Ishikawa (cell line): Measurements from ENCODE around the gene LRRC51.

ENCODE experiments used
- EP300 ChIP-seq: IDR thresholded peaks from 2 replicates; pipeline ENCODE4 v1.6.1; 2012; ENCODE audit warnings: borderline replicate concordance
- NFIC ChIP-seq: IDR thresholded peaks from 2 replicates; pipeline ENCODE4 v1.6.1; 2012
- RAD21 ChIP-seq: IDR thresholded peaks from 2 replicates; pipeline ENCODE4 v1.6.1; 2012; ENCODE audit warnings: low read depth
- TCF12 ChIP-seq: IDR thresholded peaks from 2 replicates; pipeline ENCODE4 v1.6.1; 2012; ENCODE audit warnings: low read depth
- TF ChIP-seq, protein P1 (sequence below): IDR thresholded peaks from 2 replicates; pipeline ENCODE4 v1.6.1; 2012; ENCODE audit warnings: low read depth, mild to moderate bottlenecking
- TF ChIP-seq, protein P2 (sequence below): IDR thresholded peaks from 2 replicates; pipeline ENCODE4 v1.6.1; 2012

DNA sequence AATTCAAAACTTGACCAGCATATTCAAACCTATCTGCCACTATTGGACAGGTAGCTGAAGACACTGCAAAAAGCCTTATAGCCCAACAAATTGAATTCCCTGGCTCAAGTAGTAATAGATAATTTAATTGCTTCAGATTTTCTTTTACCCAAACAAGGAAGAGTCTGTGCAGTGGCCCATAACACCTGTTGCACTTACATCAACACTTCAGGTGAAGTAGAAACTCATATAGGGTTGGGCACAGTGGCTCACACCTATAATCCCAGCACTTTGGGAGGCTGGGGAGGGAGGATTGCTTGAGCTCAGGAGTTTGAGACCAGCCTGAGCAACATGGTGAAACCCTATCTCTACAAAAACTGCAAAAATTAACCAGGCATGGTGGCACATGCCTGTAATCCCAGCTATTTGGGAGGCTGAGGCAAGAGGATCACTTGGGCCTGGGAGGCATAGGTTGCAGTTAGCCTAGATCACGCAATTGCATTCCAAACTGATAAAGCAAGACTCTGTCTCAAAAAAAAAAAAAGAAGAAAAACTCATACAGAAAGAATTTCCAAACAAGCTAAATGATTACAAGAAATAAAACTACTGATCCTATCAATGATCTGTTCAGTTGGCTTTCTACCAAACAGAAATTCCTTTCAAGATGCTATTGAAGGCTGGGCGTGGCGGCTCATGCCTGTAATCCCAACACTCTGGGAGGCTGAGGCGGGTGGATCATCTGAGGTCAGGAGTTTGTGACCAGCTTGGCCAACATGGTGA is 64.3 kb downstream of the LRRC51 start:
- TF ChIP-seq, protein P1, sequence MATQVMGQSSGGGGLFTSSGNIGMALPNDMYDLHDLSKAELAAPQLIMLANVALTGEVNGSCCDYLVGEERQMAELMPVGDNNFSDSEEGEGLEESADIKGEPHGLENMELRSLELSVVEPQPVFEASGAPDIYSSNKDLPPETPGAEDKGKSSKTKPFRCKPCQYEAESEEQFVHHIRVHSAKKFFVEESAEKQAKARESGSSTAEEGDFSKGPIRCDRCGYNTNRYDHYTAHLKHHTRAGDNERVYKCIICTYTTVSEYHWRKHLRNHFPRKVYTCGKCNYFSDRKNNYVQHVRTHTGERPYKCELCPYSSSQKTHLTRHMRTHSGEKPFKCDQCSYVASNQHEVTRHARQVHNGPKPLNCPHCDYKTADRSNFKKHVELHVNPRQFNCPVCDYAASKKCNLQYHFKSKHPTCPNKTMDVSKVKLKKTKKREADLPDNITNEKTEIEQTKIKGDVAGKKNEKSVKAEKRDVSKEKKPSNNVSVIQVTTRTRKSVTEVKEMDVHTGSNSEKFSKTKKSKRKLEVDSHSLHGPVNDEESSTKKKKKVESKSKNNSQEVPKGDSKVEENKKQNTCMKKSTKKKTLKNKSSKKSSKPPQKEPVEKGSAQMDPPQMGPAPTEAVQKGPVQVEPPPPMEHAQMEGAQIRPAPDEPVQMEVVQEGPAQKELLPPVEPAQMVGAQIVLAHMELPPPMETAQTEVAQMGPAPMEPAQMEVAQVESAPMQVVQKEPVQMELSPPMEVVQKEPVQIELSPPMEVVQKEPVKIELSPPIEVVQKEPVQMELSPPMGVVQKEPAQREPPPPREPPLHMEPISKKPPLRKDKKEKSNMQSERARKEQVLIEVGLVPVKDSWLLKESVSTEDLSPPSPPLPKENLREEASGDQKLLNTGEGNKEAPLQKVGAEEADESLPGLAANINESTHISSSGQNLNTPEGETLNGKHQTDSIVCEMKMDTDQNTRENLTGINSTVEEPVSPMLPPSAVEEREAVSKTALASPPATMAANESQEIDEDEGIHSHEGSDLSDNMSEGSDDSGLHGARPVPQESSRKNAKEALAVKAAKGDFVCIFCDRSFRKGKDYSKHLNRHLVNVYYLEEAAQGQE, result no peak
- TF ChIP-seq EP300 (no peak), TCF12 (no peak), RAD21 (no peak), NFIC (no peak)
- TF ChIP-seq, protein P2, sequence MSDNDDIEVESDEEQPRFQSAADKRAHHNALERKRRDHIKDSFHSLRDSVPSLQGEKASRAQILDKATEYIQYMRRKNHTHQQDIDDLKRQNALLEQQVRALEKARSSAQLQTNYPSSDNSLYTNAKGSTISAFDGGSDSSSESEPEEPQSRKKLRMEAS, result no peak
